SK-N-SH (cell line): ENCODE results near the gene ONECUT1. TPM values are rescaled to one million over a fixed set of nuclear protein-coding genes. Genes with fewer than 3 reads are reported as not detected.

Source experiments
- CTCF ChIA-PET: fragments of 300-600, 350-600 bp; formaldehyde crosslinking; extraction: SDS; loops from one replicate; lab custom pipeline; 2021; lab: Yijun Ruan, JAX
- POLR2A ChIA-PET: fragments of 350-600 bp; sonication (Branson Sonifier 250); formaldehyde crosslinking; extraction: SDS; loops from one replicate; lab custom pipeline; 2020; ENCODE audit warnings: antibody characterized with exemption, inconsistent platforms; lab: Yijun Ruan, JAX
- DNase-seq: peaks from one replicate; pipeline ENCODE4 v3.0.0; 2012
- H2AFZ ChIP-seq: fragments of 200-600 bp; sonication (generic); 2 replicates; pipeline ENCODE4 v1.8.1; 2016; ENCODE audit warnings: antibody characterized with exemption, mild to moderate bottlenecking, low read depth
- H3F3A ChIP-seq: fragments of 200-600 bp; sonication (generic); replicated peaks from 2 replicates; pipeline ENCODE3; 2016; ENCODE audit warnings: antibody characterized with exemption, mild to moderate bottlenecking; ENCODE audit not compliant: insufficient read depth
- H3K27ac ChIP-seq, 2 experiments: fragments of 200-500 bp in 1 of 2; fragments of 200-600 bp in 1 of 2; sonication (Bioruptor generic) in 1 of 2; sonication (generic), shearing (Covaris generic) in 1 of 2; 2 replicates each; pipeline versions ENCODE4 v1.5.1 to v1.6.1; 2014 to 2016; ENCODE audit warnings: low read depth in 2 of 2, inconsistent platforms in 1 of 2, low read length in 1 of 2, mild to moderate bottlenecking in 1 of 2, mixed read lengths in 1 of 2
- H3K27me3 ChIP-seq: fragments of 200-600 bp; sonication (generic), shearing (Covaris generic); 2 replicates; pipeline ENCODE4 v1.6.1; 2016; ENCODE audit warnings: mixed run types; ENCODE audit not compliant: insufficient read depth
- H3K36me3 ChIP-seq, 2 experiments: fragments of 200-500 bp in 1 of 2; fragments of 200-600 bp in 1 of 2; sonication (Bioruptor generic) in 1 of 2; sonication (generic) in 1 of 2; replicated peaks in 1 of 2; 2 replicates each; pipeline versions ENCODE3 to v1.5.1; 2014 to 2016; ENCODE audit warnings: low read length in 1 of 2, mild to moderate bottlenecking in 1 of 2; ENCODE audit not compliant: insufficient read depth in 2 of 2, control insufficient read depth in 1 of 2
- H3K4me1 ChIP-seq, 2 experiments: fragments of 200-500 bp in 1 of 2; fragments of 200-600 bp in 1 of 2; sonication (Bioruptor generic) in 1 of 2; sonication (generic), shearing (Covaris generic) in 1 of 2; 2 replicates each; pipeline versions ENCODE4 v1.5.1 to v1.6.1; 2014 to 2016; ENCODE audit warnings: low read depth in 1 of 2, low read length in 1 of 2, mixed run types in 1 of 2; ENCODE audit not compliant: insufficient read depth in 2 of 2, control insufficient read depth in 1 of 2
- H3K4me2 ChIP-seq: fragments of 200-600 bp; sonication (generic), shearing (Covaris generic); 2 replicates; pipeline ENCODE4 v1.6.1; 2017; ENCODE audit warnings: mixed run types
- H3K4me3 ChIP-seq, 2 experiments: fragments of 200-500 bp in 1 of 2; fragments of 200-600 bp in 1 of 2; sonication (Bioruptor generic) in 1 of 2; sonication (generic), shearing (Covaris generic) in 1 of 2; 2 replicates each; pipeline versions ENCODE4 v1.5.1 to v1.8.1; 2014 to 2016; ENCODE audit warnings: low read depth in 2 of 2, inconsistent platforms in 1 of 2, low read length in 1 of 2, mild to moderate bottlenecking in 1 of 2, mixed read lengths in 1 of 2, moderate library complexity in 1 of 2
- H3K79me2 ChIP-seq: fragments of 200-600 bp; sonication (generic); 2 replicates; pipeline ENCODE4 v1.8.1; 2017; ENCODE audit warnings: mild to moderate bottlenecking; ENCODE audit not compliant: insufficient read depth
- H3K9ac ChIP-seq: fragments of 200-600 bp; sonication (generic); 2 replicates; pipeline ENCODE4 v1.6.1; 2017; ENCODE audit warnings: mixed run types
- H3K9me2 ChIP-seq: fragments of 200-600 bp; sonication (generic); 2 replicates; pipeline ENCODE4 v1.6.1; 2017; ENCODE audit warnings: mixed run types
- H3K9me3 ChIP-seq: fragments of 200-600 bp; sonication (generic); 2 replicates; pipeline ENCODE4 v1.6.1; 2017; ENCODE audit warnings: mixed run types, mild to moderate bottlenecking, moderate library complexity
- H4K20me1 ChIP-seq: fragments of 200-600 bp; sonication (generic); 2 replicates; pipeline ENCODE4 v1.6.1; 2017; ENCODE audit warnings: mild to moderate bottlenecking, mixed run types; ENCODE audit not compliant: insufficient read depth
- CHD2 ChIP-seq: fragments of 150-350 bp; IDR thresholded peaks from 2 replicates; pipeline ENCODE4 v1.6.1; 2018; ENCODE audit warnings: low read length; ENCODE audit not compliant: partially characterized antibody
- FOSL2 ChIP-seq: IDR thresholded peaks from 2 replicates; pipeline ENCODE4 v1.4.0; 2012; ENCODE audit warnings: low read depth, mild to moderate bottlenecking, moderate library complexity, borderline replicate concordance
- FOXJ3 ChIP-seq: sonication (generic); formaldehyde crosslinking; IDR thresholded peaks from 2 replicates; pipeline ENCODE4 v1.5.1; 2020; ENCODE audit warnings: mild to moderate bottlenecking, missing genetic modification reagents
- FOXM1 ChIP-seq: IDR thresholded peaks from 2 replicates; pipeline ENCODE4 v1.4.0; 2012; ENCODE audit warnings: low read depth, mild to moderate bottlenecking
- JUND ChIP-seq: IDR thresholded peaks from 2 replicates; pipeline ENCODE4 v1.4.0; 2012
- MXI1 ChIP-seq: IDR thresholded peaks from 2 replicates; pipeline ENCODE4 v1.6.1; 2012; ENCODE audit warnings: mild to moderate bottlenecking, low read depth, low read length, improper control_type of control experiment
- NRF1 ChIP-seq: IDR thresholded peaks from 2 replicates; pipeline ENCODE4 v1.6.1; 2012; ENCODE audit warnings: low read depth, mild to moderate bottlenecking, low read length
- POLR2AphosphoS5 ChIP-seq: IDR thresholded peaks from 2 replicates; pipeline ENCODE4 v1.6.1; 2012; ENCODE audit warnings: low read depth, low read length
- RAD21 ChIP-seq: IDR thresholded peaks from 2 replicates; pipeline ENCODE4 v1.6.1; 2012; ENCODE audit warnings: mild to moderate bottlenecking, low read length
- RCOR1 ChIP-seq: fragments of 150-350 bp; IDR thresholded peaks from 2 replicates; pipeline ENCODE4 v1.6.1; 2017; ENCODE audit warnings: antibody characterized with exemption, low read length
- RFX5 ChIP-seq: IDR thresholded peaks from 2 replicates; pipeline ENCODE4 v1.6.1; 2012; ENCODE audit warnings: mild to moderate bottlenecking, improper control_type of control experiment, low read length
- RXRA ChIP-seq: IDR thresholded peaks from 2 replicates; pipeline ENCODE4 v1.4.0; 2012; ENCODE audit warnings: low read depth, mild to moderate bottlenecking, borderline replicate concordance
- SIN3A ChIP-seq: IDR thresholded peaks from 2 replicates; pipeline ENCODE4 v1.6.1; 2012; ENCODE audit warnings: low read depth, mild to moderate bottlenecking, low read length, moderate library complexity, borderline replicate concordance
- SMC3 ChIP-seq: IDR thresholded peaks from 2 replicates; pipeline ENCODE4 v1.6.1; 2012; ENCODE audit warnings: low read depth, low read length, improper control_type of control experiment
- TCF12 ChIP-seq: IDR thresholded peaks from 2 replicates; pipeline ENCODE4 v1.4.0; 2012
- USF2 ChIP-seq: fragments of 150-350 bp; IDR thresholded peaks from 2 replicates; pipeline ENCODE4 v1.6.1; 2017; ENCODE audit warnings: antibody characterized with exemption, low read length, low read depth, borderline replicate concordance
- ZBTB33 ChIP-seq: IDR thresholded peaks from 2 replicates; pipeline ENCODE4 v1.4.0; 2012; ENCODE audit warnings: low read depth, borderline replicate concordance
- WGBS: methylation state at CpG from one replicate; pipeline ENCODE4 v1.1.6; 2017; ENCODE audit warnings: low lambda C conversion rate; 5-methylcytosine and 5-hydroxymethylcytosine counted together
- polyA plus RNA-seq, 3 experiments: library from polyadenylated mRNA; depleted of rRNA; stranded (reverse); fragments of >200 nt; gene quantifications; 2 replicates each; pipeline ENCODE4 v1.2.3, GENCODE V29; 2012
- TF ChIP-seq, protein P1 (sequence below): IDR thresholded peaks from 2 replicates; pipeline ENCODE4 v1.6.1; 2012; ENCODE audit warnings: mild to moderate bottlenecking, low read depth, low read length, moderate library complexity

Gene ONECUT1
- polyA plus RNA-seq, 1 of the 3 experiments (the other 2 are of a cell fraction), result not detected

GRCh38 chr15:52751522-52751921, 38.6 kb downstream of the ONECUT1 start:
- POLR2A ChIA-PET, result no interaction called here
- Histone ChIP-seq H3K4me2 (no peak overlapping the region), H3K36me3 (no peaks in the 10 kb centered on the region), H3K27ac (no peak overlapping the region), H3K4me3 (no peak overlapping the region), H3K9me2 (no peaks in the 10 kb centered on the region), H2AFZ (no peak overlapping the region), H3K9me3 (no peaks in the 10 kb centered on the region), H3K79me2 (no peaks in the 10 kb centered on the region), H4K20me1 (no peaks in the 10 kb centered on the region), H3F3A (no peaks in the 10 kb centered on the region), H3K9ac (no peak overlapping the region), H3K27me3 (peaks cover 16% of the 10 kb centered on the region; the same call in 1 of the 2 replicates), H3K4me1 (no peaks in the 10 kb centered on the region)
- TF ChIP-seq POLR2AphosphoS5 (no peak), CHD2 (no peak), FOXJ3 (CRISPR knock-in tag) (no peak), SIN3A (no peak), ZBTB33 (no peak), RXRA (no peak), SMC3 (no peak), RAD21 (no peak), JUND (no peak), USF2 (no peak), FOSL2 (no peak), NRF1 (no peak), MXI1 (no peak), TCF12 (no peak), RCOR1 (no peak)
- CTCF ChIA-PET, result interaction anchor here (1.0 kb wide), 1 partner anchor 16 kb away, joined by 4 read pairs; no protein-coding TSS in a partner anchor
- no peak for DNase-seq
- WGBS, result 27% methylated on average over 2 of the region's 2 CpGs

GRCh38 chr15:52749258-52749657, 40.9 kb downstream of the ONECUT1 start:
- H3K4me3 ChIP-seq, result no peak overlapping the region
- no peaks in the 10 kb centered on the region for H3K36me3 ChIP-seq
- H3K9me2 ChIP-seq, result no peaks in the 10 kb centered on the region
- no peak overlapping the region for H3K27ac ChIP-seq
- no peaks in the 10 kb centered on the region for H4K20me1 ChIP-seq
- peaks cover 10% of the 10 kb centered on the region; the same call in 1 of the 2 replicates for H3K27me3 ChIP-seq
- no peaks in the 10 kb centered on the region for H3K4me1 ChIP-seq
- H2AFZ ChIP-seq, result no peak overlapping the region
- H3K9ac ChIP-seq, result no peak overlapping the region
- H3K4me2 ChIP-seq, result no peak overlapping the region
- H3F3A ChIP-seq, result no peaks in the 10 kb centered on the region
- H3K79me2 ChIP-seq, result no peaks in the 10 kb centered on the region
- TF ChIP-seq, protein P1, sequence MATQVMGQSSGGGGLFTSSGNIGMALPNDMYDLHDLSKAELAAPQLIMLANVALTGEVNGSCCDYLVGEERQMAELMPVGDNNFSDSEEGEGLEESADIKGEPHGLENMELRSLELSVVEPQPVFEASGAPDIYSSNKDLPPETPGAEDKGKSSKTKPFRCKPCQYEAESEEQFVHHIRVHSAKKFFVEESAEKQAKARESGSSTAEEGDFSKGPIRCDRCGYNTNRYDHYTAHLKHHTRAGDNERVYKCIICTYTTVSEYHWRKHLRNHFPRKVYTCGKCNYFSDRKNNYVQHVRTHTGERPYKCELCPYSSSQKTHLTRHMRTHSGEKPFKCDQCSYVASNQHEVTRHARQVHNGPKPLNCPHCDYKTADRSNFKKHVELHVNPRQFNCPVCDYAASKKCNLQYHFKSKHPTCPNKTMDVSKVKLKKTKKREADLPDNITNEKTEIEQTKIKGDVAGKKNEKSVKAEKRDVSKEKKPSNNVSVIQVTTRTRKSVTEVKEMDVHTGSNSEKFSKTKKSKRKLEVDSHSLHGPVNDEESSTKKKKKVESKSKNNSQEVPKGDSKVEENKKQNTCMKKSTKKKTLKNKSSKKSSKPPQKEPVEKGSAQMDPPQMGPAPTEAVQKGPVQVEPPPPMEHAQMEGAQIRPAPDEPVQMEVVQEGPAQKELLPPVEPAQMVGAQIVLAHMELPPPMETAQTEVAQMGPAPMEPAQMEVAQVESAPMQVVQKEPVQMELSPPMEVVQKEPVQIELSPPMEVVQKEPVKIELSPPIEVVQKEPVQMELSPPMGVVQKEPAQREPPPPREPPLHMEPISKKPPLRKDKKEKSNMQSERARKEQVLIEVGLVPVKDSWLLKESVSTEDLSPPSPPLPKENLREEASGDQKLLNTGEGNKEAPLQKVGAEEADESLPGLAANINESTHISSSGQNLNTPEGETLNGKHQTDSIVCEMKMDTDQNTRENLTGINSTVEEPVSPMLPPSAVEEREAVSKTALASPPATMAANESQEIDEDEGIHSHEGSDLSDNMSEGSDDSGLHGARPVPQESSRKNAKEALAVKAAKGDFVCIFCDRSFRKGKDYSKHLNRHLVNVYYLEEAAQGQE, result no peak
- TF ChIP-seq RFX5 (no peak), FOXJ3 (CRISPR knock-in tag) (no peak), TCF12 (no peak), FOXM1 (no peak)
- 47% methylated on average over 4 of the region's 4 CpGs for WGBS
- no peak for DNase-seq
- CTCF ChIA-PET, result interaction anchor here (0.8 to 2.1 kb wide), 4 partner anchors 11 to 492 kb away, joined by 3 to 5 read pairs (median 3); no protein-coding TSS in a partner anchor
- H3K9me3 ChIP-seq, result no peaks in the 10 kb centered on the region
- POLR2A ChIA-PET, result no interaction called here
